KMS-11 (cell line): ENCODE data around the gene VAT1.

ENCODE experiments used
- H2AFZ ChIP-seq: fragments of 200-600 bp; sonication (generic); 2 replicates; pipeline ENCODE4 v1.6.1; 2016; ENCODE audit warnings: antibody characterized with exemption, mixed run types, low read depth
- H3K27ac ChIP-seq: fragments of 200-600 bp; sonication (generic); 2 replicates; pipeline ENCODE4 v1.6.1; 2016; ENCODE audit warnings: mild to moderate bottlenecking, mixed run types
- H3K27me3 ChIP-seq: fragments of 200-600 bp; sonication (generic); 2 replicates; pipeline ENCODE4 v1.6.1; 2017; ENCODE audit warnings: mild to moderate bottlenecking, low read depth, mixed run types, moderate library complexity; ENCODE audit not compliant: insufficient read depth
- H3K36me3 ChIP-seq: fragments of 200-600 bp; sonication (generic); 2 replicates; pipeline ENCODE4 v1.6.1; 2017; ENCODE audit warnings: mild to moderate bottlenecking, mixed run types; ENCODE audit not compliant: insufficient read depth
- H3K4me1 ChIP-seq: fragments of 200-600 bp; sonication (generic); 2 replicates; pipeline ENCODE4 v1.6.1; 2016; ENCODE audit warnings: mild to moderate bottlenecking, low read depth, mixed run types; ENCODE audit not compliant: poor library complexity, severe bottlenecking
- H3K4me2 ChIP-seq: fragments of 200-600 bp; sonication (generic); 2 replicates; pipeline ENCODE4 v1.7.0; 2016; ENCODE audit warnings: mild to moderate bottlenecking, mixed run types
- H3K4me3 ChIP-seq: fragments of 200-600 bp; sonication (generic); IDR thresholded peaks from 2 replicates; pipeline ENCODE4 v1.6.1; 2017; ENCODE audit warnings: low read depth, low read length, mixed read lengths; ENCODE audit not compliant: insufficient read depth
- H3K79me2 ChIP-seq: fragments of 200-600 bp; sonication (generic); 2 replicates; pipeline ENCODE4 v1.6.1; 2016; ENCODE audit warnings: low read depth, mixed run types; ENCODE audit not compliant: insufficient read depth
- H3K9ac ChIP-seq: fragments of 200-600 bp; sonication (generic); 2 replicates; pipeline ENCODE4 v1.6.1; 2016; ENCODE audit warnings: mild to moderate bottlenecking, mixed run types
- H4K20me1 ChIP-seq: fragments of 200-600 bp; sonication (generic); 2 replicates; pipeline ENCODE4 v1.6.1; 2016; ENCODE audit warnings: mild to moderate bottlenecking, mixed run types; ENCODE audit not compliant: insufficient read depth
- TF ChIP-seq, protein P1 (sequence below): fragments of 200-600 bp; sonication (generic); conservative IDR thresholded peaks from 2 replicates; pipeline ENCODE4 v1.6.1; 2017; ENCODE audit warnings: low read depth, mild to moderate bottlenecking, antibody characterized with exemption, low read length, moderate library complexity, mixed read lengths

The VAT1 gene

DNA sequence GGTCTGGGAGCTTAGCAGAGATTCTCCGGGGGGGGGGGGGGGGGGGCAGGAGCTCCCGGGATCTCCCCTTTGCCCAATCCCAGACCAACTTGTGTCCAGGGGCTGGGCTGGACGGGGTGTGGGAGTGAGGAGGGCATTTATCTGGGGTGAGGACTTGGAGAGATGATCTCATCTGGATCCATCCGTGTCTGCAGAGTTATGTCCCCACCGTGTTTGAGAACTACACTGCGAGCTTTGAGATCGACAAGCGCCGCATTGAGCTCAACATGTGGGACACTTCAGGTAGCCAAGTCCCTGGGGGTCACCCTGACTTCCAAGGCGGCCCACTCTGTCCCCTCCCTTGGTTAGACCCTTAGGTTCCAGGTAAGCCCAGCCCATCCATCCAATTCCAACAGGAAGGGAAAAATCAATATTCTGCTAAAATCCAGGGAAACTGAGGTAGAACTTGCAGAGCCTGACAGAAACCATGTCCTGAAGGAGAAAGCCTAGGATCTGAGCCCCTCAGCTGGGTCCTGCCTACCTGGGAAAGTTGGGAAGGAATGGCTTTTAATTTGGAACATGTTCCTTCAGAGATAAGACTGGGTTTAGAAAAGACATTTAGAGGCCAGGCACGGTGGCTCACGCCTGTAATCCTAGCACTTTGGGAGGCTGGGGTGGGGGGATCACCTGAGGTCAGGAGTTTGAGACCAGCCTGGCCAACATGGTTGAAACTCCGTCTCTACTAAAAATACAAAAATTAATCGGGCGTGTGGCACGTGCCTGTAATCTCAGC is 3.8 kb upstream of the VAT1 start:
- Histone ChIP-seq H3K9ac (no peak overlapping the region), H3K27me3 (no peaks in the 10 kb centered on the region), H3K4me1 (peaks cover 7% of the 10 kb centered on the region), H2AFZ (no peak overlapping the region), H3K27ac (no peak overlapping the region), H3K36me3 (no peaks in the 10 kb centered on the region), H4K20me1 (no peaks in the 10 kb centered on the region), H3K4me3 (no peak overlapping the region), H3K79me2 (no peaks in the 10 kb centered on the region), H3K4me2 (no peak overlapping the region)
- TF ChIP-seq, protein P1, sequence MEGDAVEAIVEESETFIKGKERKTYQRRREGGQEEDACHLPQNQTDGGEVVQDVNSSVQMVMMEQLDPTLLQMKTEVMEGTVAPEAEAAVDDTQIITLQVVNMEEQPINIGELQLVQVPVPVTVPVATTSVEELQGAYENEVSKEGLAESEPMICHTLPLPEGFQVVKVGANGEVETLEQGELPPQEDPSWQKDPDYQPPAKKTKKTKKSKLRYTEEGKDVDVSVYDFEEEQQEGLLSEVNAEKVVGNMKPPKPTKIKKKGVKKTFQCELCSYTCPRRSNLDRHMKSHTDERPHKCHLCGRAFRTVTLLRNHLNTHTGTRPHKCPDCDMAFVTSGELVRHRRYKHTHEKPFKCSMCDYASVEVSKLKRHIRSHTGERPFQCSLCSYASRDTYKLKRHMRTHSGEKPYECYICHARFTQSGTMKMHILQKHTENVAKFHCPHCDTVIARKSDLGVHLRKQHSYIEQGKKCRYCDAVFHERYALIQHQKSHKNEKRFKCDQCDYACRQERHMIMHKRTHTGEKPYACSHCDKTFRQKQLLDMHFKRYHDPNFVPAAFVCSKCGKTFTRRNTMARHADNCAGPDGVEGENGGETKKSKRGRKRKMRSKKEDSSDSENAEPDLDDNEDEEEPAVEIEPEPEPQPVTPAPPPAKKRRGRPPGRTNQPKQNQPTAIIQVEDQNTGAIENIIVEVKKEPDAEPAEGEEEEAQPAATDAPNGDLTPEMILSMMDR: no peak

DNA sequence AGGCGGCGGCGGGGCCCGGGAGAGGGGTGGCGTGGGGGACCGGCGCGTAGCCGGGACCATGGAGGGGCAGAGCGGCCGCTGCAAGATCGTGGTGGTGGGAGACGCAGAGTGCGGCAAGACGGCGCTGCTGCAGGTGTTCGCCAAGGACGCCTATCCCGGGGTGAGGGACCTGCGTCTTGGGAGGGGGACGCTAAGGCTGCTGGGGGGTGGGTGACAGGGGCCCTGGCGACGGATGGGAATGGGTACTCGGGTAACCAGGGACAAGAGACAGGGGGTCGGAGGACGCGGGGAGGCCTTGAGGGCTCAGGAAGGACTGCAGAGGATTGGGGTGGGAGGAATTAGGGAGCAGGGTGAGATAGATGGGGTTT is 3.1 kb upstream of the VAT1 start:
- H3K9ac ChIP-seq: no peak overlapping the region
- H3K79me2 ChIP-seq: no peaks in the 10 kb centered on the region
- TF ChIP-seq, protein P1: no peak
- peak overlapping the region; percentile 59; the same call in 1 of the 2 replicates for H2AFZ ChIP-seq
- no peaks in the 10 kb centered on the region for H4K20me1 ChIP-seq
- H3K4me2 ChIP-seq: peak overlapping the region; percentile 33; the same call in 1 of the 2 replicates
- H3K36me3 ChIP-seq: no peaks in the 10 kb centered on the region
- no peaks in the 10 kb centered on the region for H3K27me3 ChIP-seq
- H3K4me1 ChIP-seq: peaks cover 7% of the 10 kb centered on the region
- H3K27ac ChIP-seq: no peak overlapping the region
- no peak overlapping the region for H3K4me3 ChIP-seq

DNA sequence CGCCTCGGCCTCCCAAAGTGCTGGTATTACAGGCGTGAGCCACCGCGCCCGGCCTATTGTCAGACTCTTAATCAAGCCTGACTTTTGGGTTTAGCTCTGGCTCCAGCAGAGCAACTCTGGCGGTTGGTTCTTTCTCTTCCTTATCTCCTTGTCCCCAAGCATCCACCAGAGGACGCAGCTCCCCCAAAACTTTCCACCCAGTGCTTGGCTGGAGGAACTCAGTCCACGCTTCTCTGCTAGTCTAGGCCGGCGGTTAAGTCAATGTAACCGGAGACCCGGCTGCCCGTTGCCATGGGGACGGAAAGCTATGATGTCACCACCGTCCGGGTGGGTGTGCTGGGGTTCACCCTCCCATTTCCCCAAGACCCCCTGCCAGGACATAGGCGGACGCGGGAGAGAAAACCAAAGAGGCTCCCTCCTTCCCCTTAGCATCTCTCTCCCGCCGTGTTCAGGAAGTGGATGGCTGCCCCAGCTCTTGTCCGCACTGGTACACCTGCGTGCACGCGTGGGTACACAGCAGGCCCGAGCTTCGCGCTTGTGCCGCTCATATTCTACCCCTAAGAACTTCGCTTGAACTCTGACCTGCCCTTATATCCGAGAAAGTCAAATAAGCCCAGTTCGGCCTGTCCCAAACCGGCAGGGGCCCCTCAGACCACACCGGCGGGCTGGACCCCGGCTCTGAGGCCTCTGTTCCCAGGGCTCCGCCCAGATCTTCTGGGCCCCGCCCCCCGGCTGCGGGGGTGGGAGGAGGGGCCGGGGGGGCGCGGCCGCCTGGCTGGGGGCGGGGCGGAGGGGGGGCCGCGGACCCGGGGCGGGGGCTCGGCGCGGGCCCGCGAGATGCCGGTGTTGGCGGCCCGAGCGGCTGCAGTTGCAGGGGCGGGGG is 2.5 kb upstream of the VAT1 start, which contains the start of gene RND2:
Gene RND2 (plus strand): TSS at position 825 of the 883 bp plus-strand sequence. CDS start 117 bp downstream, outside the sequence.
- no peaks in the 10 kb centered on the region for H3K27me3 ChIP-seq
- TF ChIP-seq, protein P1: peak; percentile 65
- H3K9ac ChIP-seq: peak within 1 kb of the TSS; percentile 89
- no peak within 1 kb of the TSS for H3K4me3 ChIP-seq
- H2AFZ ChIP-seq: peak within 1 kb of the TSS; percentile 92
- H4K20me1 ChIP-seq: no peaks in the 10 kb centered on the region
- H3K4me2 ChIP-seq: peak within 1 kb of the TSS; percentile 96
- H3K27ac ChIP-seq: peak within 1 kb of the TSS; percentile 87
- peaks cover 7% of the 10 kb centered on the region for H3K4me1 ChIP-seq
- H3K36me3 ChIP-seq: no peaks in the 10 kb centered on the region
- no peaks in the 10 kb centered on the region for H3K79me2 ChIP-seq

DNA sequence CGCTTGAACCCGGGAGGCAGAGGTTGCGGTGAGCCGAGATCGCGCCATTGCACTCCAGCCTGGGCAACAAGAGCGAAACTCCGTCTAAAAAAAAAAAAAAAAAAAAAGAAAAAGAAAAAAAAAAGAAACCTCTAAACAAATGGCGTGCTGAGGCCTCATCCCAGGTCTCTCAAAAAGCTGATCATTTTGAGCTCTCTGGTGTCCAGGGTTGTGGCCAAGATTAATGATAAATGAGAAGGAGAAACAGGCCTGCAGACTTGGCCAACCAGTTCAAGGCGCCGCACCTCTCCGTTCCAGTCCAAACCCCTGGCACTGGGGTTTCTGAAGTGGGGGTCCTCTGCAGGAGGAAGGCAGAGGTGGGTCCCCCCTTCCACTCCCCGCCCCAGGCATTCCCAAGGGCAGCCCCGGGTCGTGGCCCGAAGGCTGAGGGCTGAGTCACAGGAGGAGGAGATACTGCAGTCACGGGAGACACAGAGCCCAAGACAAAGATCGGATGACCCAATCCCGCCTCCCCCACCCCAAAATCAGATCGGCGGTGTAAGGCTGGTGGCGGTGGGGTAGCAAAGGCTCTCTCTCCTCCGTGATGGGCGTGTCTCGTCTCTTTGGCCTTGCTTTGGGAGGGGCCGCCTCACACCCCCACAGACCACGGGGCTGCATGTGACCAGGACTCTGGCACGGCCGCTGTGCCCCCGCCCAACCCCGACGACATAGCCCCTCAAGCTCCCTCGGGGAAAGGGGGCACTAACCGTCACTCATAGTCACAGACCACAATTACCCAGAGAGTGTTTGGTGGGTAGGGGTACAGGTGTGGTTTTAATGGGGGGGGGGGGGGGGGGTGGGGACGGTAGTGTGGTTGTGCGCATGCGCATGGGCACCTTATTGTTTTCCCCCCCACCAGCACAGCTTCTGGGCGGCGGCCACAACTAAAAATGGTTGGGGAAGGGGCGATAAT is 1.1 kb downstream of the VAT1 start:
- Histone ChIP-seq H3K27ac (no peak overlapping the region), H3K27me3 (no peaks in the 10 kb centered on the region), H3K4me1 (peaks cover 18% of the 10 kb centered on the region), H3K36me3 (no peaks in the 10 kb centered on the region), H3K4me3 (no peak overlapping the region), H3K79me2 (no peaks in the 10 kb centered on the region), H3K4me2 (peak overlapping the region; percentile 67; the same call in 1 of the 2 replicates), H2AFZ (no peak overlapping the region), H4K20me1 (no peaks in the 10 kb centered on the region), H3K9ac (no peak overlapping the region)
- TF ChIP-seq, protein P1: no peak
